ENCODE data around the gene FLVCR1. TPM values are rescaled to one million over a fixed set of nuclear protein-coding genes. Genes with fewer than 3 reads are reported as not detected.

Gene FLVCR1
- total and polyA plus RNA-seq, 9 of the 15 experiments (the other 6 are each of a cell fraction or from before 2014, with no cell fraction given): 5.2 to 18.0 (median 12.5) TPM

- POLR2A ChIA-PET: no interaction called here
- Histone ChIP-seq H3K9me3 (replicated peaks; ENCODE audit: control insufficient read depth, insufficient read depth, low read depth, low read length) (no peaks in the 10 kb centered on the region; the same call in 1 of the 2 replicates), H2AFZ (ENCODE audit: low read depth, low read length) (no peak overlapping the region), H3K4me3 (no peak overlapping the region), H3K9me1 (ENCODE audit: control insufficient read depth, insufficient read depth, low read length) (no peaks in the 10 kb centered on the region), H3K27ac (ENCODE audit: extremely low read depth, low read depth, low read length) (no peak overlapping the region), H3K79me2 (ENCODE audit: control insufficient read depth, insufficient read depth, low read length) (no peaks in the 10 kb centered on the region), H3K4me1 (replicated peaks in 1 of 2; ENCODE audit: control insufficient read depth in 2 of 2, insufficient read depth in 2 of 2, low read length in 2 of 2) (no peaks in the 10 kb centered on the region), H4K20me1 (replicated peaks; ENCODE audit: control insufficient read depth, insufficient read depth, low read length) (no peaks in the 10 kb centered on the region), H3K36me3 (ENCODE audit: control insufficient read depth, insufficient read depth, low read length) (no peaks in the 10 kb centered on the region), H3K4me2 (ENCODE audit: insufficient read depth, low read length) (no peak overlapping the region), H3K27me3 (ENCODE audit: control insufficient read depth in 2 of 2, insufficient read depth in 2 of 2, low read length in 2 of 2) (no peaks in the 10 kb centered on the region), H3K9ac (ENCODE audit: insufficient read depth in 1 of 2, low read depth in 2 of 2, low read length in 2 of 2) (no peak overlapping the region)
- intact Hi-C loops (cut with micrococcal nuclease) (no loop called here), in situ Hi-C loops (cut with MboI) (no loop called here)
- CTCF ChIA-PET (ENCODE audit: low intra/inter-chr PET ratio): no interaction called here
- DNase-seq (ENCODE audit: extremely low read depth in 1 of 4, low spot score in 3 of 4) (no peak), FAIRE-seq (no peak), ATAC-seq (no peak)
- 46% methylated on average over 2 of the region's 3 CpGs for WGBS (ENCODE audit: insufficient coverage, low coverage, missing lambda C conversion rate)
- no TSS peak for BruUV-seq (replicated peaks)
- TF ChIP-seq EP300 (IDR thresholded peaks at IDR 0.05; ENCODE audit: low read length) (no peak), ZNF134 (CRISPR knock-in tag; conservative IDR thresholded peaks at IDR 0.05) (no peak), ZKSCAN1 (IDR thresholded peaks at IDR 0.05; ENCODE audit: low read depth, low read length) (peak; percentile 93), USF2 (CRISPR knock-in tag; IDR thresholded peaks at IDR 0.05) (no peak), ZNF316 (IDR thresholded peaks at IDR 0.05) (no peak)
These were observed 50.9 kb downstream of the FLVCR1 start for GRCh38 chr1:212908971-212909370.

GRCh38 chr1:212909652-212910063, 51.6 kb downstream of the FLVCR1 start:
- CTCF ChIA-PET (ENCODE audit: low intra/inter-chr PET ratio): no interaction called here
- Histone ChIP-seq H4K20me1 (replicated peaks; ENCODE audit: control insufficient read depth, insufficient read depth, low read length) (no peaks in the 10 kb centered on the region), H2AFZ (ENCODE audit: low read depth, low read length) (no peak overlapping the region), H3K27ac (ENCODE audit: extremely low read depth, low read depth, low read length) (no peak overlapping the region), H3K27me3 (ENCODE audit: control insufficient read depth in 2 of 2, insufficient read depth in 2 of 2, low read length in 2 of 2) (no peaks in the 10 kb centered on the region), H3K4me1 (replicated peaks in 1 of 2; ENCODE audit: control insufficient read depth in 2 of 2, insufficient read depth in 2 of 2, low read length in 2 of 2) (no peaks in the 10 kb centered on the region), H3K79me2 (ENCODE audit: control insufficient read depth, insufficient read depth, low read length) (no peaks in the 10 kb centered on the region), H3K9me3 (replicated peaks; ENCODE audit: control insufficient read depth, insufficient read depth, low read depth, low read length) (no peaks in the 10 kb centered on the region; the same call in 1 of the 2 replicates), H3K4me3 (no peak overlapping the region), H3K36me3 (ENCODE audit: control insufficient read depth, insufficient read depth, low read length) (no peaks in the 10 kb centered on the region), H3K9me1 (ENCODE audit: control insufficient read depth, insufficient read depth, low read length) (no peaks in the 10 kb centered on the region), H3K9ac (ENCODE audit: insufficient read depth in 1 of 2, low read depth in 2 of 2, low read length in 2 of 2) (no peak overlapping the region), H3K4me2 (ENCODE audit: insufficient read depth, low read length) (no peak overlapping the region)
- ATAC-seq (no peak), FAIRE-seq (no peak), DNase-seq (ENCODE audit: extremely low read depth in 1 of 4, low spot score in 3 of 4) (no peak)
- intact Hi-C loops (cut with micrococcal nuclease) (loop anchor here (10.0 kb wide), 2 partner anchors 215 to 435 kb away; partner anchors contain the start of gene BATF3), in situ Hi-C loops (cut with MboI) (no loop called here)
- WGBS (ENCODE audit: insufficient coverage, low coverage, missing lambda C conversion rate): 90% methylated on average over 3 of the region's 3 CpGs
- BruUV-seq (replicated peaks): no TSS peak
- POLR2A ChIA-PET: no interaction called here
- no peak for TF ChIP-seq KLF6 (CRISPR knock-in tag; IDR thresholded peaks at IDR 0.05; ENCODE audit: borderline replicate concordance)
- TF ChIP-seq CHAMP1 (IDR thresholded peaks at IDR 0.05): no peak
- no peak for TF ChIP-seq SIN3B (IDR thresholded peaks at IDR 0.05; ENCODE audit: low read depth)
- TF ChIP-seq TEAD1 (CRISPR knock-in tag; IDR thresholded peaks at IDR 0.05): no peak
- no peak for TF ChIP-seq HDAC8 (tag; IDR thresholded peaks at IDR 0.05)
- TF ChIP-seq FOXA1 (IDR thresholded peaks at IDR 0.05; ENCODE audit: borderline replicate concordance): no peak
- no peak for TF ChIP-seq PHF21A (IDR thresholded peaks at IDR 0.05; ENCODE audit: borderline replicate concordance, low read depth)
- no peak for TF ChIP-seq SIX5 (IDR thresholded peaks at IDR 0.05; ENCODE audit: borderline replicate concordance in 1 of 2, insufficient read depth in 1 of 2, low read depth in 1 of 2, low read length in 2 of 2)
- no peak for TF ChIP-seq GATAD2B (IDR thresholded peaks at IDR 0.05; ENCODE audit: borderline replicate concordance)
- no peak for TF ChIP-seq ZKSCAN3 (CRISPR knock-in tag; IDR thresholded peaks at IDR 0.05)
- TF ChIP-seq NRF1 (conservative IDR thresholded peaks at IDR 0.05 in 1 of 2, IDR thresholded peaks at IDR 0.05 in 1 of 2): no peak
